Activated CD8-positive, alpha-beta T cell treated with anti-CD3 and anti-CD28 coated beads for 36 hours (primary cell): ENCODE measurements around the gene AP5Z1. TPM values are rescaled to one million over a fixed set of nuclear protein-coding genes. Genes with fewer than 3 reads are reported as not detected.

ENCODE experiments used
- ATAC-seq: fragments of 200-7000 bp; cut with Tn5 transposase; one replicate; pipeline ENCODE4 v1.10.0; 2021; ENCODE audit warnings: mild to moderate bottlenecking, moderate library complexity
- CTCF ChIA-PET: fragments of 350-600 bp; sonication (Branson Sonifier 250); formaldehyde crosslinking; loops from one replicate; lab custom pipeline; 2021; ENCODE audit warnings: antibody characterized with exemption; lab: Charles Lee
- POLR2A ChIA-PET: fragments of 350-600 bp; sonication (Branson Sonifier 250); formaldehyde crosslinking; loops from one replicate; lab custom pipeline; 2021; ENCODE audit warnings: antibody characterized with exemption; lab: Charles Lee
- DNase-seq: peaks from one replicate; pipeline ENCODE4 v3.0.0-alpha.2; 2020
- H3K27ac Mint-ChIP-seq: one replicate; pipeline ENCODE4 v1.8.0; 2021; ENCODE audit warnings: mild to moderate bottlenecking, mixed read lengths
- H3K27me3 Mint-ChIP-seq: one replicate; pipeline ENCODE4 v1.8.0; 2021; ENCODE audit warnings: mixed read lengths
- H3K36me3 Mint-ChIP-seq: one replicate; pipeline ENCODE4 v1.8.0; 2021; ENCODE audit warnings: low read depth, mixed read lengths
- H3K4me1 Mint-ChIP-seq: one replicate; pipeline ENCODE4 v1.8.0; 2021; ENCODE audit warnings: low read depth, mixed read lengths
- H3K4me3 Mint-ChIP-seq: one replicate; pipeline ENCODE4 v1.8.0; 2021; ENCODE audit warnings: mild to moderate bottlenecking, moderate library complexity, mixed read lengths
- H3K9me3 Mint-ChIP-seq: one replicate; pipeline ENCODE4 v1.8.0; 2021; ENCODE audit warnings: mixed read lengths
- CTCF ChIP-seq: fragments of 200-600 bp; IDR thresholded peaks from one replicate; pipeline ENCODE4 v1.8.0; 2022; ENCODE audit warnings: antibody characterized with exemption, mild to moderate bottlenecking
- intact Hi-C: fragments of 100-400 bp; cut with micrococcal nuclease; formaldehyde crosslinking; loops from one replicate; pipeline ENCODE4 v1.10.0; 2022
- total RNA-seq, 2 experiments: library from RNA; stranded (reverse); gene quantifications; one replicate each; pipeline ENCODE4 v1.2.3, GENCODE V29; 2021

Gene AP5Z1
- total RNA-seq, 2 experiments from 2014 or later, result 21.2 to 21.3 TPM

GRCh38 chr7:4775848-4776623 lies 613 bp downstream of the AP5Z1 start:
- peak; percentile 17 for ATAC-seq
- CTCF ChIA-PET, result interaction anchor here (0.7 to 2.8 kb wide), 9 partner anchors 17 to 198 kb away, joined by 3 to 11 read pairs (median 3); partner anchors contain the start of gene RADIL

GRCh38 chr7:4779118-4779517 lies 3.7 kb downstream of the AP5Z1 start:
- no peak for ATAC-seq
- Mint-ChIP-seq H3K36me3 (peaks cover 20% of the 10 kb centered on the region), H3K4me3 (no peak overlapping the region), H3K9me3 (no peaks in the 10 kb centered on the region), H3K27ac (no peak overlapping the region), H3K27me3 (no peaks in the 10 kb centered on the region), H3K4me1 (peaks cover 37% of the 10 kb centered on the region)
- POLR2A ChIA-PET, result no interaction called here
- TF ChIP-seq CTCF, result no peak
- intact Hi-C loops, result no loop called here
- DNase-seq, result no peak
- CTCF ChIA-PET, result interaction anchor here (1.3 kb wide), 1 partner anchor 12 kb away, joined by 4 read pairs; no protein-coding TSS in a partner anchor

More at GRCh38 chr7:4775848-4776623, 613 bp downstream of the AP5Z1 start:
- no peak for TF ChIP-seq CTCF
- Mint-ChIP-seq H3K4me3 (peak overlapping the region; percentile 99), H3K27ac (peak overlapping the region; percentile 98), H3K27me3 (no peaks in the 10 kb centered on the region), H3K9me3 (no peaks in the 10 kb centered on the region), H3K4me1 (peaks cover 36% of the 10 kb centered on the region), H3K36me3 (peaks cover 14% of the 10 kb centered on the region)
- POLR2A ChIA-PET, result interaction anchor here (1.0 to 2.8 kb wide), 16 partner anchors 8 to 143 kb away, joined by 3 to 18 read pairs (median 5); partner anchors contain the start of gene RADIL
- intact Hi-C loops, result no loop called here
- DNase-seq, result peak; percentile 60

- Mint-ChIP-seq H3K9me3 (no peaks in the 10 kb centered on the region), H3K4me1 (peaks cover 19% of the 10 kb centered on the region), H3K27me3 (no peaks in the 10 kb centered on the region), H3K4me3 (no peak overlapping the region), H3K27ac (no peak overlapping the region), H3K36me3 (peaks cover 14% of the 10 kb centered on the region)
- no peak for TF ChIP-seq CTCF
- ATAC-seq (no peak), DNase-seq (no peak)
- CTCF ChIA-PET, result no interaction called here
- POLR2A ChIA-PET, result no interaction called here
- intact Hi-C loops, result no loop called here
Observed at GRCh38 chr7:4781366-4782069, 6.1 kb downstream of the AP5Z1 start.

GRCh38 chr7:4782333-4783291 lies 7.2 kb downstream of the AP5Z1 start:
- Mint-ChIP-seq H3K4me1 (peaks cover 11% of the 10 kb centered on the region), H3K27ac (no peak overlapping the region), H3K36me3 (peaks cover 9% of the 10 kb centered on the region), H3K27me3 (no peaks in the 10 kb centered on the region), H3K9me3 (no peaks in the 10 kb centered on the region), H3K4me3 (no peak overlapping the region)
- intact Hi-C loops, result no loop called here
- no peak for TF ChIP-seq CTCF
- DNase-seq (no peak), ATAC-seq (no peak)
- CTCF ChIA-PET, result no interaction called here
- POLR2A ChIA-PET, result interaction anchor here (0.7 kb wide), 1 partner anchor 9 kb away, joined by 3 read pairs; no protein-coding TSS in a partner anchor
